ENCODE measurements around the gene AMDHD2.

AMDHD2 gene

GRCh38 chr16:2523801-2524231 is 3.6 kb downstream of the AMDHD2 start:
- Histone ChIP-seq H3K4me2 (ENCODE audit: low read length) (no peak overlapping the region), H3K36me3 (ENCODE audit: control insufficient read depth, low read length) (peaks cover 55% of the 10 kb centered on the region), H3K9me3 (ENCODE audit: control insufficient read depth, insufficient read depth, low read length) (no peaks in the 10 kb centered on the region)

GRCh38 chr16:2524339-2524938 is 4.3 kb downstream of the AMDHD2 start:
- Histone ChIP-seq H3K27ac (ENCODE audit: low read depth, low read length) (no peak overlapping the region), H3K4me2 (ENCODE audit: low read length) (no peak overlapping the region), H3F3A (ENCODE audit: control insufficient read depth, insufficient read depth) (peaks cover 5% of the 10 kb centered on the region), H3K4me1 (ENCODE audit: control insufficient read depth, low read length) (peaks cover 13% of the 10 kb centered on the region), H3K36me3 (ENCODE audit: control insufficient read depth, low read length) (peaks cover 56% of the 10 kb centered on the region), H3K27me3 (ENCODE audit: control insufficient read depth, low read length) (no peaks in the 10 kb centered on the region), H3K4me3 (ENCODE audit: low read length) (no peak overlapping the region), H3K9me2 (replicated peaks; ENCODE audit: control insufficient read depth, low read length) (no peaks in the 10 kb centered on the region), H3K9me3 (ENCODE audit: control insufficient read depth, insufficient read depth, low read length) (no peaks in the 10 kb centered on the region), H4K20me1 (ENCODE audit: control insufficient read depth, insufficient read depth, low read depth, low read length) (no peaks in the 10 kb centered on the region), H3K79me2 (ENCODE audit: control insufficient read depth, low read length) (peaks cover 14% of the 10 kb centered on the region)
- TF ChIP-seq EZH2phosphoT487 (IDR thresholded peaks at IDR 0.05; ENCODE audit: borderline replicate concordance, low read length) = no peak
- TF ChIP-seq CTCF (IDR thresholded peaks at IDR 0.05; ENCODE audit: low read depth, low read length, poor library complexity, severe bottlenecking) = no peak

More at GRCh38 chr16:2523801-2524231, 3.6 kb downstream of the AMDHD2 start:
- H3K4me3 ChIP-seq (ENCODE audit: low read length) = no peak overlapping the region
- peaks cover 6% of the 10 kb centered on the region for H3F3A ChIP-seq (ENCODE audit: control insufficient read depth, insufficient read depth)
- H3K79me2 ChIP-seq (ENCODE audit: control insufficient read depth, low read length) = peaks cover 20% of the 10 kb centered on the region
- H3K27ac ChIP-seq (ENCODE audit: low read depth, low read length) = no peak overlapping the region
- H3K9me2 ChIP-seq (replicated peaks; ENCODE audit: control insufficient read depth, low read length) = no peaks in the 10 kb centered on the region
- no peaks in the 10 kb centered on the region for H3K27me3 ChIP-seq (ENCODE audit: control insufficient read depth, low read length)
- TF ChIP-seq CTCF (IDR thresholded peaks at IDR 0.05; ENCODE audit: low read depth, low read length, poor library complexity, severe bottlenecking) (no peak), EZH2phosphoT487 (IDR thresholded peaks at IDR 0.05; ENCODE audit: borderline replicate concordance, low read length) (no peak)
- peaks cover 20% of the 10 kb centered on the region for H3K4me1 ChIP-seq (ENCODE audit: control insufficient read depth, low read length)
- no peaks in the 10 kb centered on the region; the same call in 1 of the 2 replicates for H4K20me1 ChIP-seq (ENCODE audit: control insufficient read depth, insufficient read depth, low read depth, low read length)

DNA sequence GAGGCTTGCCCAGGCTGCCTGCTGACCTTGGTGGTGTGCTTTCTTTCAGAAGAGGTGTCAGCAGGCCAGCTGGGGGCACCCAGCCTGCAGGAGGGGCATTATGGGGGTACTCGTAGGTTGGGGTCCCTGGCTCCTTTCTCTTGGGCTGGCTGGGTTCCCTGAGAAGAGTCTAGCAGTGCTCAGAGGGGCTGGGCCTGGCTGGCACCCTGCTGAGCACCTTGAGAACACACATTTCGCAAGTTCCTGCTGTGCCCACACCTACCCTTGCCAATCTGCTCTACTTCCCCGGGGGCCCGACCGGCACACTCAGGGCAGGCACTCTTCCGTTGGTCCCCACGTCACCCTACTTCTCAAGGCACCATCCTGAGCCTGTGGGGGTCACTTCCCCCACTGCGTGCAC is 6.0 kb downstream of the AMDHD2 start:
- H3K9me2 ChIP-seq (replicated peaks; ENCODE audit: control insufficient read depth, low read length) = no peaks in the 10 kb centered on the region
- H3K36me3 ChIP-seq (ENCODE audit: control insufficient read depth, low read length) = peaks cover 51% of the 10 kb centered on the region
- H3K27me3 ChIP-seq (ENCODE audit: control insufficient read depth, low read length) = no peaks in the 10 kb centered on the region
- peaks cover 6% of the 10 kb centered on the region for H3K4me1 ChIP-seq (ENCODE audit: control insufficient read depth, low read length)
- no peak overlapping the region for H3K27ac ChIP-seq (ENCODE audit: low read depth, low read length)
- no peaks in the 10 kb centered on the region for H4K20me1 ChIP-seq (ENCODE audit: control insufficient read depth, insufficient read depth, low read depth, low read length)
- H3F3A ChIP-seq (ENCODE audit: control insufficient read depth, insufficient read depth) = peaks cover under 1% of the 10 kb centered on the region
- H3K4me2 ChIP-seq (ENCODE audit: low read length) = no peak overlapping the region
- TF ChIP-seq EZH2phosphoT487 (IDR thresholded peaks at IDR 0.05; ENCODE audit: borderline replicate concordance, low read length) = no peak
- TF ChIP-seq CTCF (IDR thresholded peaks at IDR 0.05; ENCODE audit: low read depth, low read length, poor library complexity, severe bottlenecking) = no peak
- H3K9me3 ChIP-seq (ENCODE audit: control insufficient read depth, insufficient read depth, low read length) = no peaks in the 10 kb centered on the region
- no peak overlapping the region for H3K4me3 ChIP-seq (ENCODE audit: low read length)
- H3K79me2 ChIP-seq (ENCODE audit: control insufficient read depth, low read length) = peaks cover 4% of the 10 kb centered on the region

All from DOHH2 (cell line).